Adipose tissue (tissue), 3 donors: ENCODE results near the gene SMARCD1. TPM values are rescaled to one million over a fixed set of nuclear protein-coding genes. Genes with fewer than 3 reads are reported as not detected.
"Not testable (repeated sequence)": the region's sequence is repeated elsewhere in the genome, so short reads cannot be mapped to it uniquely, and the experiment has no call there.

Experiments used
- H3K27ac ChIP-seq: one replicate; pipeline ENCODE4 v1.5.1; 2013; ENCODE audit warnings: low read depth, low read length
- WGBS, 3 donors: extraction: QIAGEN DNeasy Blood & Tissue Kit; methylation state at CpG; one replicate each; pipeline ENCODE4 v1.1.7; 2013; 5-methylcytosine and 5-hydroxymethylcytosine counted together
- polyA plus RNA-seq, 3 donors: library from polyadenylated mRNA; stranded (reverse); fragments of 200-250 nt; gene quantifications; one replicate each; pipeline ENCODE4 v1.2.3, GENCODE V29; 2013
- donor health status: healthy with polysubstance abuse.
- donor health status: Bipolar disorder and iron deficiency.
- donor health status: healthy.

The SMARCD1 gene
- polyA plus RNA-seq, 3 donors = 15.8 to 38.4 (median 17.9) TPM

DNA sequence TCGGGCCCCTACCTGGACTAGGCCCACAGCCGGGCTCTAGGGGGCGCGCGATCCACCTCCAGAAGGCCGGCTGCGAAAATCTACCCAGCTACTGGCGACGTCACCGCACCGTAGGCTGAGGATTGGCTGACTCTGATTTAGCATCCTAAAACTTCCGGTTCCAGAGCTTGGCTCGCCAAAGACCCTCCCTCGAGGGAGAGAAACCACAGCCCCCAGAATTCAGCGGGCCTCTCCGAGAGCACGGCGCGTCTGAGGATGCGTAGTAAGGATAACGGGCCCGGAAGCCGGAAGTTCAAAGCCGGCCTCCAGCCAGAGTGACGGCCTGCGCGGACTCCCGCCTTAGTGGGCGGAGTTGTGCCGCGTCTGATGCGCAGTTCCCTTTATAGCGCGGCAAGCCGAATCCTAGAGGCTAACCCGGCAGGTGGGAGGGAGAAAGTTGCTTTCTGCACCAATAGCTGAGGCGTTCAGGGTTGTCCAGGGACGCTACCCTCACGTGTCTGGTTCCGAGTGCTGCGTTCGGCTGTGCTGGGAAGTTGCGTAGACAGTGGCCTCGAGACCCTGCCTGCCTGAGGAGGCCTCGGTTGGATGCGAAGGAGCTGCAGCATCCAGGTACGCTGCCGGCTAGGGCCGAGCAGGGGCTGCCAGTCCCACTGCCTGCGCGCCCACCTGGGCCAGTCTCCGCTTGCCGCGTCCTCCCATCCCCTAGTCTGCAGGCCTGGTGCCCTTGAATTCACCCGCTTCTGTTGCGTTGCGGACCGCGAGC is 26.7 kb downstream of the SMARCD1 start, which contains the start of gene COX14:
COX14 (plus strand) TSS at position 544 of the 763 bp plus-strand sequence. CDS start 7,808 bp downstream, outside the sequence.
- 0 to 1% (median 0%) methylated on average over 56 to 59 of the region's 59 CpGs for WGBS, 3 donors
- peak within 1 kb of the TSS; percentile 97 for H3K27ac ChIP-seq

DNA sequence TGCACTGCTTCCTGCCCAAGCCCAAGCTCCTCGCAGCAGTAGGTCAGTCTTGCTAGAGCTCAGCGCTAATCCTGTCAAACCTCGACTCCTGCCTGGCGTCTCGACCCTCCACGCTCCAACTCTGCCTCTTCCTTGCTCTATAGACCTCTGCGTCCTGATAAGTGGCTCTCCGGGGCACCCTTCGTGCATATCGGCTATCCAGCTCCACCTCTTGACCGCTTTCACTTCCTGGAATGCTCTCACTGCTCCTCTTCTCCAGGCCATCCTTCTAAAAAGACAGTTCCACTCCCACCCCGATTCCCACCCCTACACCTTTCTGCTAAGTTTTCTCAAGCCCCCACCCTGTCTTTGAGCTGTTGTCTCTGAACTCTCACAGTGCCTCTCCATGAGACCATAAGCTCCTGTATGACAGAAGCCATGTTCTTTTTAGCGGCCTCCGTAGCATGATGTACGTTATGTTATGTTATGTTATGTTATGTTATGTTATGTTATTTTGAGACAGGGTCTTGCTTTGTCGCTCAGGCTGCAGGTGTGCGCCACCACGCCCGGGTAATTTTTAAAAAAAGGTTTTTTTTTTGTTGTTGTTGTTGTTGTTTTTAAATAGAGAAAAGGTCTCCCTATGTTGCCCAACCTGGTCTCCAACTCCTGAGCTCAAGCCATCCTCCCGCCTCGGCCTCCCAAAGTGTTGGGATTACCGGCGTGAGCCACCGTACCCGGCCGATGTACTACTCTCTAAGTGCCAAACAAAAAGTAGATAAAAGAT is 27.5 kb downstream of the SMARCD1 start:
- 12 to 20% (median 15%) methylated on average over 26 of the region's 26 CpGs for WGBS, 3 donors
- peak overlapping the region; percentile 97 for H3K27ac ChIP-seq

DNA sequence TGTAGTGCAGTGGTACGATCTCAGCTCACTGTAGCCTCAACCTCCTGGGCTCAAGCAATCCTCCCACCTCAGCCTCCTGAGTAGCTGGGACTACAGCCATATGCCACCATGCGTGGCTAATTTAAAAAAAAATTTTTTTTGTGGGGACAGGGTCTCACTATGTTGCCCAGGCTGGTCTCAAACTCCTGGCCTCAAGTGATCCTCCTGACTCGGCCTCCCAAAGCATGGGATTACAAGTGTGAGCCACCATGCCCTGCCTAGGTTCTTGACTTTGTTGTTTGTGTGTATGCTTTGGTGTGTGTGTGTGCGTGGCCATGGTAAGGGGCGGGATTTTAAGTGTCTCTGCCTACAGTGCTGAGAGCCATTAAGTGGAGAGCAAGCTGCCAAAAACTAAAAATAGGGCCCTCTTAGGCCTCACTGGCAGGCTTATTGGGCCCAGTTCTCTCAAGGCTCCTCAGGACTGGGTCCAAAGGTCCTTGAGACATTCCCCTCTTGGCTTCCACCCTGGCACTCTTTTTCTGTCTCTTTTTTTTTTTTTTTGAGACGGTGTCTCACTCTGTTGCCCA is 32.0 kb downstream of the SMARCD1 start:
- 71 to 86% (median 80%) methylated on average over 6 of the region's 6 CpGs for WGBS, 3 donors
- H3K27ac ChIP-seq = no peak overlapping the region

DNA sequence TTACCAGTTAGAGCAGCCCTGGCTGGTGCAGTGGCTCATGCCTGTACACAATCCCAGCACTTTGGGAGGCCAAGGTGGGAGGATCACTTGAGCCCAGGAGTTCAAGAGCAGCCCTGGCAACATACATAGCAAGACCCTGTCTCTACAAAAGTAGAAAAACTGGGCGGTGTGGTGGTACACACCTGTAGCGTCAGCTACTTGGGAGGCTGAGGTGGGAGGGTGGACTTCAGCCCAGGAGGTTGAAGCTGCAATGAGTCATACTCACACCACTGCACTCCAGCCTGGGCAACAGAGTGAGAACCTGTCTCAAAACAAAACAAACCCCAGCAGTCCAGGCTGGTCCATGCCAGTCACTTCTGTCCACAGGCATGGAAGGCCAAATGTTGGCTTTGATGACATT is 34.2 kb downstream of the SMARCD1 start:
- WGBS, 3 donors = 97 to 100% (median 98%) methylated on average over 2 of the region's 2 CpGs
- H3K27ac ChIP-seq = no peak overlapping the region

DNA sequence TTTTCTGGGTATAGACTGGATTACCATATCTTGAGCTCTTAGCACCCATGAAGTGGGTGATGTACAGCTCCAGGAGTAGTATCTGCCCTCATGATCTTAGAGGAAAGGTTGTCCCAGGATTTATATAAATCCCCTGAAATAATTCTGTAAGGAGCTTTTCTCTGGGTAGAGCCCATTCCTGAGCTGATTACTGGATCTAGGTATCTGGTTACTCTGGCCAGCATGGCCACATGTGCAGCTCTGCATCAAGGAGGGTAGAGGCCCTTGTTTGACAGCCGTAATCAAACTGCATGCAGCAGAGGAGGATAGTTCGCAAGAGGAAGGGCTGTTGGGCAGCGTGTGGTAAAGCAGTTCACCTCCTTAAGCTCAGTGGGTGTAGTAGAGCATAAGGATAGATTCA is 35.4 kb downstream of the SMARCD1 start:
- 87 to 88% (median 87%) methylated on average over 3 of the region's 3 CpGs for WGBS, 3 donors
- no peak overlapping the region for H3K27ac ChIP-seq

DNA sequence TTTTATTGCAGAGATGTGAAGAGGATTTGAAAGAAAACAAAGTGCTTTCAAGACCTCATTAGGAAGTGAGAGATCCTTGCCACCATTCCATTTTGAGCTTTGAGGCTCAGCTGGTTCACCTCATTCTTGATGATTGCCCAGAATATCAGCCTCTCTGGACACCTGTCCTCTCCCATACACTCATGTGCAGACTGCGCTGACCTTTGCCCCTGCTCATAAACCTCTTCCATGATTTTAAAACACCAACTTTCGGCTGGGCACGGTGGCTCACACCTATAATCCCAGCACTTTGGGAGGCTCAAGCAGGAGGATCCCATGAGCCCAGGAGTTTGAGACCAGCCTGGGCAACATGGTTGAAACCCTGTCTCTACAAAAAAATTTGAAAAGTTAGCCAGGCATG is 35.8 kb downstream of the SMARCD1 start:
- H3K27ac ChIP-seq = no peak overlapping the region
- WGBS, 3 donors = 90 to 97% (median 95%) methylated on average over 3 of the region's 3 CpGs

DNA sequence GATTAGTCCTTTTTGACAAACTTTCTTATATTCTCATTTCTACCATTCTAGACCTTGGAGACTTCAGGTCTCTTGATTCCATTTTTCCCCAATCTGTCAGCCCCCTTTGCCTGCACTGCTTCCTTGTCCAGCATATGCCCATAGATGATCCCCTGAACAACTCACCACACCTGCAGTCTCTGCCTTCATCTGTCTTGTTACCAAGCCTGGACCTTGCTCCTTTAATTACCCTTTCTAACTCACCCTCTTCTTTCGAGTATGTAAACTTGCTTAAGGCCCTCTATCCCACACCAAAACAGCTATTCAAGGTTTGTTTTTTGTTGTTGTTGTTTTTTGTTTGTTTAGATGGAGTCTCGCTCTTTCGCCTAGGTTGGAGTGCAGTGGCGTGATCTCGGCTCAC is 36.5 kb downstream of the SMARCD1 start:
- whole genome bisulfite sequencing, 3 donors = 90 to 99% (median 91%) methylated on average over 5 of the region's 5 CpGs
- H3K27ac ChIP-seq = no peak overlapping the region

DNA sequence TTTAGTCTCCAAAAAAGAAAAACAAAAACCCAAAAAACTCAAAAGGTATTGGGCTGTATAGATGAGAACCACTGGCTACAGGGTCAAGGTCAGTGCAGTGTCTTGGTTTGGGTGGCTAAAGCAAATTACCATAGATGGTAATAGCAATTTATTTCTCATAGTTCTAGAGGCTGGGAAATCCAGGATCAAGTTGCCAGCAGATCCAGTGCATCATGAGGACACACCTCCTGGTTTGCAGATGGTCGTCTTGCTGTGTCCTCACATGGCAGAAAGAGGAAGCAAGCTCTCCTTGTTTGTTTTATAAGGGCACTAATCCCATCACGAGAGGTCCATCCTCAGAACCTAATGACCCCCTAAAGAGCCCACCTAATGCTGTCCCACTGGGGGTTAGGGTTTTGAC is 38.1 kb downstream of the SMARCD1 start:
- H3K27ac ChIP-seq = no peak overlapping the region
- WGBS, 3 donors = 63 to 82% (median 67%) methylated on average over 2 of the region's 2 CpGs

DNA sequence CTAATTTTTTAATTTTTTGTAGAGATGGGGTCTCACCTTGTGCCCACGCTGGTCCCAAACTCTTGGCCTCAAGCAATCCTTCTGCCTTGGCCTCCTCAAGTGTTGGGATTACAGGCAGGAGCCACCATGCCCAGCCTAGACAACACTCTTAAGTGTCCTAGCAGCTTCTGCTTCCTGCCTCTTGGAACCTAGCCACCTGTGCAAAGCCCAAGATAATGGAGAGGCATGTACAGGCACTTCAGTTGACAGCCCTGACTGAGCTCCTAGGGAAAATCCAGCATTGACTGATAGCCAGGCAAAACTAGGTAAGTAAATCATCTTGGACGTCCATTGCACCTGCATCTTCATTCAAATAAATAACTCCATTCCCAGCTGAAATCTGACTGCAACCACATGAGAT is 42.4 kb downstream of the SMARCD1 start:
- no peak overlapping the region for H3K27ac ChIP-seq
- 65 to 88% (median 78%) methylated on average over 2 of the region's 2 CpGs for WGBS, 3 donors

DNA sequence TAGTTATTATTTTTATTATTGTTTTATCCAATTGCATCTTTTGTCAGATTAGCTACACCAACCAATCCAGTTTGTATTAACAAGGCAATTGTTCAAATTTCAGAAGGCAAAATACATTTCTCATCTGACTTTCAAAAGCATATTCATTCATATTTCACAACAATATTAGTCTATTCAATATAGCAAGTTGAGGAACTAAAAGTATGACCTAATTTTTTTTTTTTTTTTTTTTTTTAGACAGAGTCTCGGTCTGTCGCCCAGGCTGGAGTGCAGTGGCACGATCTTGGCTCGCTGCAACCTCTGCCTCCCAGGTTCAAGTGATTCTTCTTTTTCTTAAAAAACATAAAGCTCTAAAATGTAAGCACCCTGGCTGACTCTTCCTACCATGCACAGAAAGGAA is 44.1 kb downstream of the SMARCD1 start:
- no peak overlapping the region for H3K27ac ChIP-seq
- WGBS, 3 donors = 69 to 89% (median 86%) methylated on average over 4 of the region's 4 CpGs

DNA sequence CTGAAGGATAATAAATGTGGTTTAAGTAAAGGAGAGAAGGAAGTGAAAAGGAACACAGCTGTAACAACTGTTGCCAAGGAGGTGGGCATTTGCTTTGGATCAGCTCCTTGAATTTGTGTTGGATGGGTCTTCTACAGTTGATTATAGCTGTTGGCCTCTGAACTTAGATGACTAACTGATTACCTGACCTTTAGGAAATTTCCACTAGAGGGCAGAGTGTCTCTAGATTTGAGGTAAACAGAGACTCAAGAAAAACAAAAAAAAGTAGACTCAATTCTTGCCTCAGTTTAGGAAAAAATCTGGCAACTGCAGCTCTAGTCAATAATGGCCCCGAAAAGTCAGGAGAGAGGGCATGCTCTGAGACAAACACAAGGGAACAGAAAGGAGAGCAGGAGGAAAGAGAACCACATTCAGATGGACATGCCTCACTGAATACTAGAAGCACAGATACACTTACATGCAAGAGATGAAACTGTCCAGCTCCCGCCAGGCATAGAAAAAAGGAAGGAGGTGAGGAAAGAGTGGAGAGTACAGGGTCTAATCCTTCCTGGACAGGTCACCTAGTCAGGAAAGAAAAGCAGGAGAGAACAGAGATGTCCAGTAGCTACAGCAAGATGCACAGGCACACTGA is 47.5 kb downstream of the SMARCD1 start:
- WGBS, 3 donors = 52 to 71% (median 59%) methylated on average over 2 of the region's 2 CpGs

DNA sequence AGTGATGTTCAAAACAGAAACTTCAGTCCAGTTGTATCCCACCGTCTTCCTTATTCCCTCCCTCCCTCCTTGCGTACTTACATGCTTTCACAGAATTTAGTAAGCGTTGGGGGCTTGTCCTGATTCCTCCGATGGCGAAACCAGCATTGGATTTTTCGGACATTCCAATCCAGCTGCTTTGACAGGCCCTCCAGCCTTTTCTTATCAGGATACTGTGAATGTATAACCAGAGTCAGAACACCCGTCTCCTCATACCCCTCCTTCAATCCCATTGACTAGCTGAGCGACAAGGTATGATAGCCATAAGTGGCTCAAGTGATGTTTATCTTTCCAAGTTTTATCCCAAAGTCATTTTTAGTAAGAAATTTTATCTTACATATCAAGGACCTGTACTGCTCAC is 57.9 kb downstream of the SMARCD1 start:
- H3K27ac ChIP-seq = no peak overlapping the region
- WGBS, 3 donors = 64 to 91% (median 89%) methylated on average over 8 of the region's 8 CpGs

More for the DNA sequence above, 47.5 kb downstream of the SMARCD1 start:
- H3K27ac ChIP-seq = no peak overlapping the region

DNA sequence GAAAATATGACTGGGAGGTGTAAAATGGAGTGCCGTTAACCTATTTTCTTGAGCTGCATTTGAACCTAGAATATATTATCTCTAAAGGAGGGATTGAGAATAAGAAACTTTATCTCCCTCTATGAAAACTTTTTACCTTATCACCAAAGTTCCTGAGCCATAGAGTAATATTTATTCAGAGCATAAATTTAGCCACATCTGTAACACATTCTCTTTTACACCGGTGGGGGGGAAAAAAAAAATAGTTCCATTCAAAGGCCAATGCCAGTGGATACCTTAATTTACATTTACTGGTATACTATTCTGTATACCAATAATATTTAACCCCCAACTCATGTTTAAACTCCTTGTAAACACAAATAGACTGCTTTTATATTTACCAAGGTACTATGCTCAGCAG is 60.3 kb downstream of the SMARCD1 start:
- 60 to 83% (median 71%) methylated on average over 2 of the region's 2 CpGs for WGBS, 3 donors
- no peak overlapping the region for H3K27ac ChIP-seq

DNA sequence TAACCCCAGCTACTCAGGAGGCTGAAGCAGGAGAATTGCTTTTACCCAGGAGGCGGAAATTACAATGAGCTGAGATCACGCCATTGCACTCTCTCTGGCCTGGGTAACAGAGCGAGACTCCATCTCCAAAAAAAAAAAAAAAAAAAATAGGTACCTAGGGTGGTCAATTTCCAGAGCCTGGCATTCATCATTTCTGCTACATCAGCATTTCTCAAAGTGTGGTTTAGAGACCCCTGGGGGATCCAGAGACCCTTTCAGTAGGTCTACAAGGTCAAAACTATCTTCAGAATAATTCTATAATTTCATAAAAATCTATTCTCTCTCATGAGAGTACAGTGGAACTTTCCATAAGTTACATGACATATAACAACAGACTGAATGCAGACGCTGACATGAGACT is 62.1 kb downstream of the SMARCD1 start:
- 93 to 98% (median 98%) methylated on average over 4 of the region's 4 CpGs for WGBS, 3 donors
- no peak overlapping the region for H3K27ac ChIP-seq

DNA sequence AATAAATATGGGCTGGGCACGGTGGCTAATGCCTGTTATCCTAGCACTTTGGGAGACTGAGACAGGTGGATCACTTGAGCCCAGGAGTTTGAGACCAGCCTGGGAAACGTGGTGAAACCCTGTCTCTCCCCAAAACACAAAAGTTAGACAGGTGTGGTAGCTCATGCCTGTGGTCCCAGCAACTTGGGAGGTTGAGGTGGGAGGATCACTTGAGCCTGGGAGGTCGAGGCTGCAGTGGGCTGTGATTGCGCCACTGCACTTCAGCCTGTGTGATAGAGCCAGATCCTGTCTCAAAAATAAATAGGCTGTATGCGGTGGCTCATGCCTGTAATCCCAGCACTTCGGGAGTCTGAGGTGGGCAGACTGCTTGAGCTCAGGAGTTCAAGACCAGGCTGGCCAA is 62.9 kb downstream of the SMARCD1 start:
- WGBS, 3 donors = 85 to 92% (median 88%) methylated on average over 6 of the region's 6 CpGs
- not testable (repeated sequence) for H3K27ac ChIP-seq

DNA sequence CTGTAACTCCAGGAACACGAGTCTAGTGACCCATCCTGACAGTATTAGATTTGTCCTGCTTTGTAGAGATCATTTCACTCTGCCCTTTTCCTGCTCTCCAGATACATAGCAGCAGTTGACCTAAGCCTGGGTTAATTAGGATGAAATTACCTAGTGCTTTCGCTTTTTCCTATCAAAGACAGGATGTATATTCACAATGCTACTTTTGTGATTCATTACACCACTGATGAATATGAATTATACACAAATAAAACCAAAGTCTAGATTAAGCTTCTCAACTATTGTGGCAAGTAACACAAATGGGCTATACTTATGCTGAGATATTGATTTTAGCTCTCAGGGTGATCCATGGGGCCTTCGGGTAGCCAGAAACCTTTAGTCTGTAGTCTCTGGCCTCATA is 64.2 kb downstream of the SMARCD1 start:
- WGBS, 3 donors = 66 to 79% (median 75%) methylated on average over 3 of the region's 3 CpGs
- H3K27ac ChIP-seq = no peak overlapping the region
